Stimulated activated naive CD4-positive, alpha-beta T cell treated with Interleukin-2 at 50 U/mL for 16 hours (primary cell): ENCODE data around the gene FBLN7.
A peak's percentile ranks its signal among the peaks of the same experiment; 100 is the strongest.
"Not testable (repeated sequence)": the region's sequence is repeated elsewhere in the genome, so short reads cannot be mapped to it uniquely, and the experiment has no call there.

ENCODE experiments used
- DNase-seq: peaks from one replicate; lab custom pipeline; 2025; lab: John Stamatoyannopoulos, UW

The FBLN7 gene

GRCh38 chr2:112184121-112184520, 45.9 kb downstream of the FBLN7 start:
- no peak for DNase-seq

- DNase-seq: no peak
Measured at GRCh38 chr2:112185131-112185530, 46.9 kb downstream of the FBLN7 start.

GRCh38 chr2:112187046-112187715, 49.0 kb downstream of the FBLN7 start:
- no peak for DNase-seq

DNA sequence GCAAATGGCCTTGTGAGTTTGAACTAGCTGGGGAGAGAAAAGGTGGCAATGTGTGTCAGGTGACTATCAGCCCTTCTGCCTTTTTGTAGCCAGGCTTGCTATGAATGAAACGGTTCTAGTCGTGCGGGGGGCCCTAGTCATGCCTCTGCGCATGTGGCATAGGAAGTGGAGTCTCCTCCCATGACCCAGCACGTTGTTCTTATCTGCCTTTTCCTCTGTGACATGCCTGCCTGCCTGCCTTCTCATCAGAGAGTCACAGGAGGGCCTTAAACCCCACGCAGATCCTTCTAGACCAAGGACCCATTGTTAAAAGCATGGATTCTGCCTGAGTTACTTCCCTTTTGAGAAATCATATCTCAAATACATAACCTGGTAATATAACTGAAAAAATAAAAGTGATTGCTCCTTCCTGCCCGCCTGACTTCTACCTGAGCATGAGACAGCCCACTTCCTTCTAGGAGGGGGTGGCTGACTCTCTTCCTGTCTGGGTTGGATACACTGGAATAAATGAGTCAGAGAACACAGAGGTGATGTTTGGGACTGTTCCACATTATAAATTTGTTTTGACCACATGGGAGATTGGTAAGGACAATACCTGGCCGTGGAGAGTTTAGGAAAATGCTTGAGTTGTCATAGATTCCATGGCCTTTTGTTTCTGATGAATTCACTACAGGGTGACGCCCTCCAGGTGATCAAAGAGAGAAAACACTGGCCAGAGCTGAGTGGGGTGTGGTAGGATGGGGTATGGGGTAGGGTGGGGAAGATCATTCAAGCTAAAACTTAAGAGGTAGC, 49.8 kb downstream of the FBLN7 start:
- peak; percentile 82 for DNase-seq

DNA sequence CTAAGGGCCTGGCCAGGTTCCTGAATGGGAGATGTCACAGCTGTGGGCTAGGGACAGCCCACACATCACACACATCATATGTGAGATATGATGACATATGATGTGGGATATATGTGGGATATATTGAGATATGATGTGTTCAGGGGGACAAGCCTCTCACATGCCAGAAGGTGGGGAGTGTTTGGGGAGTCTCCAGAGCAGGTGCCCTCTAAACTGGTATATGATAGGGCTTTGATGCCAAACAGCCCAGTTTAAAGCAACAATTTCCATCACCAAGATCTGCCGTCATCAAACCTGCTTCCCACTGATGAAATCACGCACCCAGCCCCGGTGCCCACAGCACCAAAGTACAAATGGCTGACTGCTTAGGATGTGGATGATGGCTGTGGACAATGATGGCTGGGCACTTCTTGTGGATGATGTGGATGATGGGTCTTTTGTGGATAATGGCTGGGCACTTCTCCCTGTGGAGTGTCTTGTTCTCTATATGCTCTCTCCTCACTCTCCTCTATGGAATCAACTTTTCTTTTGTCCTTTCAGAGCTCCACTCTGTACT, 50.9 kb downstream of the FBLN7 start:
- no peak for DNase-seq

DNA sequence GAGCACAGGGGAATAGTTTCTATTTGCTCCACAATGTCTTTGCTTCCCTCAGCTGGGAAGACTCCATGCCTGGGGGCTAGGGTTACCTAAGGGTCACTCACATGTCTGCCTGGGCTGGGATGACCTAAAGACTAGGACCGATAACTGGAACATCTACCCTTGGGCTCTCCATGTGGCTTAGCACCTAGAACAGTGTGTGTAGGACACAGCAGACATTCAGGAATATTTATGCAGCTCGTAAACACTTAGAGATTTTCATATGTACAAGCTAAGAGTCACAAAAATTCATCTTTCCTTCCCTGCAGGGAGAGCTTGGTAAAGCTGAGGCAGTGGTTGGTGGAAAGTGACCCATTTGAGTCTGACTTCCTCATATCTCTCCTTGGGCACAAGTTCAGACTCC, 55.8 kb downstream of the FBLN7 start:
- DNase-seq: no peak

DNA sequence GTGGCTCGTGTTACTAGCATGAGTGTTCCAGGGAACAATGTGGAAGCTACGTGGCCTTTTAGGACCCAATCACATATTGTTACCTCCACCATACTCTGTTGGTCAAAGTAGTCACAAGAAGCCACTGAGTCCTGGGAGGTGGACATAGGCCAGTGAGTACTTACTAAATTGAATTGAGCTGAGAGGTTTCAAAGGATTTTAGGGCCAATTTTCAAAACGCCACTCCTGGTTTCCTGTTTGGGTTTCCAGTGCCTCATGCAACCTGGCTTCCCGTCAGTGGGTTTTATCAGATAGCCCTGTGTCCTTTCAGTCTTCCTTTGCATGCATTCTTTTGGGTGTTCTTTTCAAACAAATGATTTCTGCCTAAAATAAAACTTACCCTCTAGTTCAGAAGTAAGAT, 56.3 kb downstream of the FBLN7 start:
- no peak for DNase-seq

DNA sequence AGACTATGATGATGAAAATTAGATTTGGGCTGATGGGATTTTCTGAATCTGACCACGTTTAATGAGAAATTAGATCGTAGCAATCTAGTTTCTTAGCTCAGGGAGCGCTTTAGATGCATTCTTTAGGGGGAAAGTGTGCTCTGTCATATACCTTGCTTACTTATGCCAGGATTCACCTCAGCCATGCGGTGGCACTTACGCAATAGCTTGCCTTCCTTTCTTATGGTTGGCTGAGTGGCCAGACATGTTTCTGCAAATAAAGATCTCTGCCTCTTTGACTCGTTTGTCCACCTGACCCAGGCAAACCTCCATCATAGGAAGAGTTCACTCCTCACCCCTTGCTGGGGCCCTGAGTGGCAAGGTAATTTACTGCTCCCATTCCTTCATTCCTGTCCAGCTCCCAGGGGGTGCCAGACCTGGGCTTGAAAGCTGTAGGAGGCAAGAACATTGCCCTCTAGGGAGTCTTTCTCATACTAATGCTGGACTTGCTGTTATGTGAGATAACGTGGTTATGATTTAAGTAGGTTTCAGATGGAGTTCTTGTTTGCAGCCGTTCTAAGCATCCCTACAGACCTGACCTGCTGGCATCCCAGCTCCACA, 57.1 kb downstream of the FBLN7 start:
- DNase-seq: no peak

GRCh38 chr2:112195950-112196349, 57.8 kb downstream of the FBLN7 start:
- no peak for DNase-seq

DNA sequence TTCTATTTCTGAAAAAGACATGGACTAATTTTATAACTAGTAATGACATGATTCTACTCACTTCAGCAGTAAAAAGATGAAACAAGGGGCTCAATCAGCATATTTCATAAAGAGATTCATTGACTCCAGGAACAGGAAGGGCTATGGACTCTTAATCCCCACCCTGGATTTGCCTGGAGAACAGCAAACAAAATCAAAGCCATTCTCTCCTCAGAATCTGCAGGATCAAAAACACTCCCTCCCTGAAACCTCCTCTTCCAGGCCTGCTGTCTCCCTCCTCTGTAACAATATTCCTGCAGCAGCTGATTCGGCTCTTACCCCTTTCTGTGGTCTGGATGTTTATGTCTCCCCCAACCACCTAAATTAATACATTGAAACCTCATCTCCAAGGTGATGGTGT, 59.7 kb downstream of the FBLN7 start:
- DNase-seq: no peak

DNA sequence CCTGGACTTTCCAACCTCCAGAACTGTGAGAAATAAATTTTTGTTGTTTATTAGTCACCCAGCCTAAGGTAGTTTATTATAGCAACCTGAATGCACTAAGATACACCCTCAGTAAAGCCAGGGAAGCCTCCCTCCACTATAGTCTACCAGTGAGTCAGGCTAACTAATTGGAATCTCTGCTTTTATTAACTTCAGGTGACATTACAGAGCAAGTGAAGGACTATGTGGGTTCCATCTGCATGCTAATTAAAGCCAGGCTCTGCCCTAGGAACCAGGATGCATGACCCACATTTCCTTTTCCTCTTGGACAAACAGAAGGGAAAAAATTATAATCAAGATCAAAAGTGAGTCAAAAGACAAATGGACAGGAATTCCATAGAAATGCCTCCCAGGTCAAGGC, 60.6 kb downstream of the FBLN7 start:
- no peak for DNase-seq

DNA sequence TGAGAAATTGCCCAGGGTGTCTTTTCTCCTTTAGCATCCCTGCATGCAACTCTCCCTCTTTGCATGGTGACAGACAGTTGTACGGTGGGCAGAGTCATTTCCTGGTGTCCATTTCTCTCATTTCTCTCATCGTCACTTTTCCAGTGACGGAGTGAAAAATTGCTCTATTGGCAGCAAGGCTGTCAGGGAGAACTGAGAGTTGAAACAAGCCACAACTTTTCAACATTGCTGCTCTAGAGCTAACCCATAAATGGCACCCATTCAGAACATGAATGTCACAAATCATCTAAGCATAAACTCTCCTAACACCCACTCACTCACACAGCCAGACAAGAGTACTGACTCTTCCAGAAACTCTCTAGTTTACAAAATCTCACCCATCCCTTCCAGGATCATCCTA, 61.0 kb downstream of the FBLN7 start:
- DNase-seq: no peak

DNA sequence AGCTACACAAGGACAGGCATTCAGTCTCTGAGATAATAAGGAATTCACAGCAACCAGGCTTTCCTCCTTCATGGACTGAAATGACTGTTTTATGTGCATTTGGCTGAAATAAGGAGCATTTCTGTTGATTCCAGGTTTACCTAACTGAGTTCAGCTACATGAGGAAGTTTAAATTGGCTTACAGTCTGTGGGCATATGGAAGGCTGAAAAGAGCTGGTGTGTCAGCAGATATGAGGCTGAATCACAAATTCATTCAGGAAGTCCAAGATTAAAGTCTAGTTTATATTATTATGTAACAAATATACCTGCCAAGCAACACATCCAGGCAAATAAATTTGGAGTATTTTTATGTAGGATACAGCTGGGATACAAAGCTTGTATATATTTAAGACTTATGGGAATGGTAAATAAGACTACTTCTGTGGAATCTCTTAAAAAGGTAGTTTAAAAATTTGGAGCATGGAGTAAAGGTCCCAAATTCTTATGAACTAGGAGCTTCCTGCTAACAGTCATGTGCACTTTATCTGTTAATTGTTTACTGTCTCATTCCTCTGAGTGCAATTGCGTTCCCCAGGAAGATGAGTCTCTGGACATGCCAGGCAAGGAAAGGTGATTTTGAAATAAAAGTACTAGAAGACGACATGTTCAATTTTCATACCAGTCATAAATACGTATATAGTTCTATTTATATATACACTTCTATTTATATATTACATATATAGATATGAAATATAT, 63.7 kb downstream of the FBLN7 start:
- DNase-seq: no peak

DNA sequence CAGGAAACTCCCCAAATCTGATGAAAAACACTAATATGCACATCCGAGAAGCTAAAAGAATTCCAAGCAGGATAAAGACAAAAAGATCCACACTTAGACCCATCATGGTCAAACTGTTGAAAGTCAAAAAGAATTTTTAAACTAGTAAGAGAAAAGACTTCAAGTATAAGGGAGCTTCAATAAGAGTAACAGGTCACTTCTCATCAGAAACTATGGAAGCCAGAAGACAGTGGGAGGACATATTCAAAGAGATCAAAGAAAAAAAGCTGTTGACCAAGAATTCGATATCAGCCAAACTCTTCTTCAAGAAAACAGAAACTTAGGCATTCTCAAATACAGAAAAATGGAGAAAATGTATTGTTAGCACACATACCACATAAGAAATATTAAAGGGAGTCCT, 66.2 kb downstream of the FBLN7 start:
- DNase-seq: no peak

DNA sequence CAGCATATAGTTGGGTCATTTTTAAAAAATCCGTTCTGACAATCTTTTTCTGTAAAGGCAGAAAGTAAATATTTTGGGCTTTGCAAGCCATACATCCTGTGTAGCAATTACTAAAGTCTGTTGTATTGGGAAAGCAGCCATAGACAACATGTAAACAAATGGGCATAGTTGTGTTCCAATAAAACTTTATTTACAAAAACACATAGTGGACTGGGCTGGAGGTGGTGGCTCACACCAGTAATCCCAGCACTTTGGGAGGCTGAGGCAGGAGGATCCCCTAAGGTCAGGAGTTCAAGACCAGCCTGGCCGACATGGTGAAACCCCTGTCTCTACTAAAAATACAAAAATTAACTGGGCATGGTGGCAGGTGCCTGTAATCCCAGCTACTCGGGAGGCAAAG, 69.7 kb downstream of the FBLN7 start:
- not testable (repeated sequence) for DNase-seq

- no peak for DNase-seq
Measured at GRCh38 chr2:112216167-112216566, 78.0 kb downstream of the FBLN7 start.

DNA sequence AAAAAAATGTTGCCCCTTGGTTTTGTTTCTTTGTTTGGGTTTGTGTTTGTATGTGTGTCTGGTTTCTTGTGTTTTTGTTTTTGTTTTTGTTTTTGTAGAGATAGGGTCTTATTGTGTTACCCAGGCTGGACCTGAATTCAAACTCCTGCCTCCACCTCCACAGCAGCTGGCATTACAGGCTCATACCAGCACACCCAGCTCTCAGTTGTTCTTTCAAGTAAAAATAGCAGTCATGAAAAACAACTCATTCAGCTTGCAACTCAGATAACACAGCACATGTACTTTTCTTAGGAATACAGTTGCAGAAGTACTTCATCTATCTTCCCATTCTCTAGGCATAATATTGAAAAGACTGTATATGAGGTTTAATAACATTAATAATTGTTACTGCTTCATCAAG, 79.7 kb downstream of the FBLN7 start:
- no peak for DNase-seq

GRCh38 chr2:112220186-112220585, 82.0 kb downstream of the FBLN7 start:
- no peak for DNase-seq

DNA sequence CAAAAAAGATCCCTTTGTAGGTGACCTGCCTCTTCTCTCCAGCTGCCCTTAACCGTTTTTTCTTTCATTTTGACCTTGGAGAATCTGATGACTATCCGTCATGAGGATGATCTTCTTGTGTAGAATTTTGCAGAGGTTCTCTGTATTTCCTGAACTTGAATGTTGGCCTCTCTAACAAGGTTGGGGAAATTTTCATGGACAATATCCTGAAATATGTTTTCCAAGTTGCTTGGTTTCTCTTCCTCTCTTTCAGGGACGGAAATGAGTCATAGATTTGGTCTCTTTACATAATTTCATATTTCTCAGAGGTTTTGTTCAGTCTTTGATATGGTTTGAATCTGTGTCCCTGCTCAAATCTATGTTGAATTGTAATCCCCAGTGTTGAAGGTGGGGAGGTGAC, 82.6 kb downstream of the FBLN7 start:
- no peak for DNase-seq

- no peak for DNase-seq
Measured at GRCh38 chr2:112229348-112229747, 91.2 kb downstream of the FBLN7 start.

GRCh38 chr2:112230371-112230770, 92.2 kb downstream of the FBLN7 start:
- no peak for DNase-seq
